K562 (cell line): ENCODE results near the gene FOXP4. TPM values are rescaled to one million over a fixed set of nuclear protein-coding genes. Genes with fewer than 3 reads are reported as not detected.

Experiments
- ATAC-seq: fragments of 200-7000 bp; cut with Tn5 transposase; 3 replicates; pipeline ENCODE4 v1.9.1; 2020; ENCODE audit warnings: moderate library complexity
- BruUV-seq: library from RNA; stranded (reverse); fragments of 400-500 nt; replicated peaks from 2 replicates; lab custom pipeline; 2021; lab: Mats Ljungman, UMichigan
- CTCF ChIA-PET: fragments of 300-600 bp; formaldehyde crosslinking; extraction: SDS; loops from one replicate; lab custom pipeline; 2021; ENCODE audit warnings: low intra/inter-chr PET ratio; lab: Yijun Ruan, JAX
- POLR2A ChIA-PET: fragments of 300-600, 350-650 bp; sonication (Branson Sonifier 250); formaldehyde crosslinking; extraction: SDS; loops from one replicate; lab custom pipeline; 2021; ENCODE audit warnings: antibody characterized with exemption, inconsistent platforms; lab: Yijun Ruan, JAX
- DNase-seq, 4 experiments: peaks; one replicate each; pipeline versions ENCODE4 v3.0.0 to v3.0.0-alpha.2; 2011 to 2018; ENCODE audit warnings: low spot score in 3 of 4, mixed read lengths in 3 of 4; ENCODE audit errors: extremely low read depth in 1 of 4
- FAIRE-seq: peaks from 2 replicates; lab custom pipeline; 2011; peaks lifted over from hg19 to GRCh38; lab: Jason Lieb, UNC
- H2AFZ ChIP-seq: 2 replicates; pipeline ENCODE4 v1.6.0; 2011; ENCODE audit warnings: low read depth, low read length, control low read depth, inconsistent platforms
- H3K27ac ChIP-seq: fragments of 200-600 bp; 3 replicates; pipeline ENCODE4 v1.8.0; 2011; ENCODE audit warnings: low read depth, mild to moderate bottlenecking, control low read depth, inconsistent platforms, low read length, moderate library complexity, mixed read lengths; ENCODE audit errors: extremely low read depth
- H3K27me3 ChIP-seq, 2 experiments: fragments of 300-600 bp in 1 of 2; 2 replicates in 1 of 2; 3 replicates in 1 of 2; pipeline versions ENCODE4 v1.6.0 to v1.8.0; 2011; ENCODE audit warnings: inconsistent platforms in 2 of 2, low read length in 2 of 2, mild to moderate bottlenecking in 1 of 2, mixed read lengths in 1 of 2, moderate library complexity in 1 of 2; ENCODE audit not compliant: control insufficient read depth in 2 of 2, insufficient read depth in 2 of 2
- H3K36me3 ChIP-seq: fragments of 300-600 bp; 3 replicates; pipeline ENCODE4 v1.8.0; 2011; ENCODE audit warnings: mild to moderate bottlenecking, low read length, inconsistent platforms; ENCODE audit not compliant: control insufficient read depth, insufficient read depth
- H3K4me1 ChIP-seq, 2 experiments: fragments of 200-600 bp in 1 of 2; replicated peaks in 1 of 2; 2 replicates in 1 of 2; 3 replicates in 1 of 2; pipeline versions ENCODE4 v1.5.1 to v1.8.0; 2011; ENCODE audit warnings: inconsistent platforms in 2 of 2, low read length in 2 of 2, mild to moderate bottlenecking in 1 of 2, mixed read lengths in 1 of 2, moderate library complexity in 1 of 2; ENCODE audit not compliant: control insufficient read depth in 2 of 2, insufficient read depth in 2 of 2
- H3K4me2 ChIP-seq: 2 replicates; pipeline ENCODE4 v1.6.1; 2011; ENCODE audit warnings: low read length, control low read depth, inconsistent platforms, mixed read lengths; ENCODE audit not compliant: insufficient read depth
- H3K4me3 ChIP-seq: fragments of 200-600 bp; sonication (generic), shearing (Covaris generic); 2 replicates; pipeline ENCODE4 v1.5.1; 2016; ENCODE audit warnings: control low read depth, inconsistent platforms
- H3K79me2 ChIP-seq: fragments of 200-600 bp; 3 replicates; pipeline ENCODE4 v1.8.0; 2011; ENCODE audit warnings: low read length, inconsistent platforms; ENCODE audit not compliant: control insufficient read depth, insufficient read depth
- H3K9ac ChIP-seq, 2 experiments: 2 replicates each; pipeline versions ENCODE4 v1.6.0 to v1.6.1; 2011; ENCODE audit warnings: low read depth in 2 of 2, low read length in 2 of 2, control low read depth in 1 of 2, inconsistent platforms in 1 of 2, mild to moderate bottlenecking in 1 of 2, mixed read lengths in 1 of 2; ENCODE audit not compliant: insufficient read depth in 1 of 2
- H3K9me1 ChIP-seq: one replicate; pipeline ENCODE4 v1.6.0; 2011; ENCODE audit warnings: inconsistent platforms, mild to moderate bottlenecking, low read length, moderate library complexity; ENCODE audit not compliant: control insufficient read depth, insufficient read depth
- H3K9me3 ChIP-seq: replicated peaks from 2 replicates; pipeline ENCODE4 v1.5.1; 2011; ENCODE audit warnings: low read depth, low read length, inconsistent platforms; ENCODE audit not compliant: control insufficient read depth, insufficient read depth
- H4K20me1 ChIP-seq: replicated peaks from 2 replicates; pipeline ENCODE4 v1.6.1; 2011; ENCODE audit warnings: low read length, inconsistent platforms, mixed read lengths; ENCODE audit not compliant: control insufficient read depth, insufficient read depth
- CSDE1 ChIP-seq, 2 experiments: fragments of 450-650 bp; IDR thresholded peaks; 2 replicates each; pipeline ENCODE4 v1.6.1; 2016; ENCODE audit warnings: mild to moderate bottlenecking in 1 of 2
- PRDM10 ChIP-seq: fragments of 450-650 bp; IDR thresholded peaks from 2 replicates; pipeline ENCODE4 v1.6.1; 2018; ENCODE audit not compliant: partially characterized antibody
- WGBS: fragments of 100-300 bp; shearing (Covaris generic); methylation state at CpG from one replicate; pipeline ENCODE4 v1.1.6; 2016; ENCODE audit warnings: low coverage, mixed read lengths; ENCODE audit not compliant: insufficient coverage; ENCODE audit errors: missing lambda C conversion rate; 5-methylcytosine and 5-hydroxymethylcytosine counted together
- in situ Hi-C: fragments of 300-500 bp; cut with MboI; formaldehyde crosslinking; loops from 4 replicates; pipeline ENCODE4 v1.15.0; 2018; ENCODE audit warnings: inconsistent platforms, mixed read lengths
- intact Hi-C: fragments of 100-400 bp; cut with micrococcal nuclease; formaldehyde crosslinking; loops from 2 replicates; pipeline ENCODE4 v1.14.2; 2022
- polyA plus RNA-seq, 8 experiments: library from polyadenylated mRNA; depleted of rRNA in 4 of 8; stranded (reverse) in 5 of 8; unstranded in 3 of 8; fragments of >200 nt; fragmentation: Nextera tagmentation in 2 of 8; fragmentation: Illumina TruSeq in 1 of 8; extraction: Ambion mirVana in 2 of 8; extraction: Trizol in 1 of 8; gene quantifications; 2 replicates each; pipeline versions ENCODE4 v1.2.1 to v1.2.3, GENCODE V29; 2011 to 2014; ENCODE audit warnings: inconsistent platforms in 1 of 8, missing spikeins in 1 of 8
- total RNA-seq, 7 experiments: library from RNA; depleted of rRNA in 6 of 7; stranded (reverse); fragments of >200 nt in 6 of 7; fragmentation: Illumina TruSeq in 2 of 7; extraction: Trizol in 2 of 7; gene quantifications; 2 replicates each; pipeline versions ENCODE4 v1.2.1 to v1.2.3, GENCODE V29; 2011 to 2021; ENCODE audit warnings: low replicate concordance in 1 of 7

Gene FOXP4
- total and polyA plus RNA-seq, 9 of the 15 experiments (the other 6 are each of a cell fraction or from before 2014, with no cell fraction given), result 0.11 to 29.4 (median 2.3) TPM

- ChIA-PET POLR2A (interaction anchor here (0.8 to 1.5 kb wide), 2 partner anchors 18 to 73 kb away, joined by 3 read pairs; no protein-coding TSS in a partner anchor), CTCF (no interaction called here)
- Histone ChIP-seq H3K9me3 (no peaks in the 10 kb centered on the region), H3K79me2 (no peaks in the 10 kb centered on the region), H4K20me1 (peaks cover 14% of the 10 kb centered on the region; the same call in 1 of the 2 replicates), H3K9me1 (no peaks in the 10 kb centered on the region), H3K27ac (no peak overlapping the region), H3K4me2 (no peak overlapping the region), H3K9ac (0 out of 4 replicates have a peak overlapping the region, but pooled peaks of 1 of the 2 experiments have one; percentile 43), H2AFZ (no peak overlapping the region), H3K4me1 (peaks cover 0 to 5% of the 10 kb centered on the region in 2 experiments; a peak in 2 of 5 replicates), H3K36me3 (no peaks in the 10 kb centered on the region; the same call in 2 of the 3 replicates), H3K4me3 (no peak overlapping the region), H3K27me3 (0 out of 5 replicates have a peak, but pooled peaks cover 0 to 3% of the 10 kb centered on the region in 2 experiments)
- no TSS peak for BruUV-seq
- peak; percentile 16 for TF ChIP-seq PRDM10
- TF ChIP-seq CSDE1 (IDR thresholded peaks at IDR 0.05), result no peak
- FAIRE-seq (no peak), DNase-seq (no peak), ATAC-seq (no peak)
- 74% methylated on average over 5 of the region's 5 CpGs for WGBS
- intact Hi-C loops, result no loop called here
- in situ Hi-C loops, result no loop called here
Observed at GRCh38 chr6:41529049-41529448, 17.1 kb upstream of the FOXP4 start.
